ENCODE results near the gene COMT.

COMT gene

DNA sequence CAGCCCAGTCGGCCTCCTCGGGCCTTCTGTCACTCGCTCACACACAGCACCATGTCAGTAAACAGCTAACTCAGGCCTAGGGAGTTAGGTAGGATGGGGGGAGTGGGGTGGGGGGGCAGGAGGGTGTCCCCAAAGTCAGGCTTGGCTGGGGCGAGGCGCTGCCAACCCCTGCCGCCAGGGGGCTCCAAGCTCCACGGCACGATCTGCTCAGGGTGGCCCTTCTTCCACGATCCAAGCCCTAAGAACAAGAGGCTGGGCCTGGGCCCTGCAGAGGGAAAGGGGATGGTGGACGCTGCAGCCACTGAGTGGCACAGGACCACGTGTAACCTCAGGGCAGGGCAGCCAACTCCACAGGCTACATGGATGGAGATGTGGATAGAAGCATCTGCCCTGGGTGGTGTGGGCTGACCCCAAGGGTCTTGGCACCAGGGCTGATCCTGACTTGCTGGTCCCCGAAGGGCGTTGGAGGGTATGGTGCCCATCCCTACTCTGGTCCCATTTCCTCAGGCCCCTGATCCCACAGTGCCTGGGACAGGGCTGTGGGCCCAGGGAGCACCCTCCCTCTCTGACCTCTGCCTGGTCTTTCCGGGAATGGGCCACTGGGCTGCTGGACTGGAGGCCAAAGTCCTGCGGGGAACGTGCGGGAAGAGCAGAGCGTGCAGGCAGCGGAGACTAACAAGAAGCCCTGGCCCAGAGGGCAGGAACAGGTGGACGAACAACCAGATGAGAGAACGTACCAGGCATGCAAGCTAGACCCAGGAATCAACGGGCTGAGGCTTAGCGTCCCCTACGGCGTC is 29.1 kb downstream of the COMT start:
- peak; percentile 39 to 81 (median 70) for DNase-seq

- peak in 2 of 6 experiments; percentile 10 to 13 for DNase-seq
These were observed 29.9 kb downstream of the COMT start for GRCh38 chr22:19971276-19972124.

GRCh38 chr22:19972251-19972650 is 30.7 kb downstream of the COMT start:
- DNase-seq: no peak

DNA sequence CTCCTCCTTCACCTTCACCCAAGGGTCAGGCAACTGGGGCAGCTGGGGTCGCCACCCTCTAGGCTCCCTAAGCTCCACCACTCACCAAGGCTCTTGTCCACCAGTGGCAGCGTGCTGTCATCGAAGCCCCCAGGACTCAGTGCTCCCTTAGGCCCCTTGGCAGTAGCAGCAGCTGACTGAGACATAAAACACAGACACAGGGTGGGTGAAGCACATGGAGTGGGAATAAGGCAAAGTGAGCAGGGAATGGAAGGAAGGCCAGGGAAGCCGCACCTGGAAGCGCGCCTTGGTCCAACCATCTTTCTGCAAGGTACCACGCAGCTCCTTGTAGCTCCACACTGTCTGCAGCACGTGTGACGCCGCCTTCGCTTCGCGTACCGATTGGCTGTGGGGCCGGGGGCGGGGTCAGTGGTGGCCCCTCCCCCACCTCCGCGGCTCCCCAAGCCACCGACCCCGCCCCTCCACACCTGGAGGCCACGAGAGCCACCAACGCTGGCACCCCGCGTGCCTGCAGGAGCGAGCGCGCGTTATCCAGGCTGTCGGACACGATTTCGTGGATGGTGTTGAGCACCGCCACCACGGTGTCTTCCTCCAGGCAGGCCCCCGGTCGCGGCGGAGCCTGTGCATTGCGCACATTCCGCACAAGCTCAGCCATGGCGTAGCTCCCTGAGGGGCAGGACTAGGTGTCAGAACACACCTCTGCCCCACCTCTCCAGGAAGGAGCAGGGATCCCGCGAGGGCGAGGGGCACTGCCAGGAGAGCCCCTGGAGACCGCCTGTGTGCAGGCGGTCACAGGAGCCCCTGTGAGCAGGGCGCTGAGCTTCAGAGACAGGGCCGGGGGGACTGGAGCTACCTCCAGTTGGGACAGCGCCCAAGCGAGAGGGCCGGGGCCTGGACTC is 31.3 kb downstream of the COMT start:
- DNase-seq: no peak

DNA sequence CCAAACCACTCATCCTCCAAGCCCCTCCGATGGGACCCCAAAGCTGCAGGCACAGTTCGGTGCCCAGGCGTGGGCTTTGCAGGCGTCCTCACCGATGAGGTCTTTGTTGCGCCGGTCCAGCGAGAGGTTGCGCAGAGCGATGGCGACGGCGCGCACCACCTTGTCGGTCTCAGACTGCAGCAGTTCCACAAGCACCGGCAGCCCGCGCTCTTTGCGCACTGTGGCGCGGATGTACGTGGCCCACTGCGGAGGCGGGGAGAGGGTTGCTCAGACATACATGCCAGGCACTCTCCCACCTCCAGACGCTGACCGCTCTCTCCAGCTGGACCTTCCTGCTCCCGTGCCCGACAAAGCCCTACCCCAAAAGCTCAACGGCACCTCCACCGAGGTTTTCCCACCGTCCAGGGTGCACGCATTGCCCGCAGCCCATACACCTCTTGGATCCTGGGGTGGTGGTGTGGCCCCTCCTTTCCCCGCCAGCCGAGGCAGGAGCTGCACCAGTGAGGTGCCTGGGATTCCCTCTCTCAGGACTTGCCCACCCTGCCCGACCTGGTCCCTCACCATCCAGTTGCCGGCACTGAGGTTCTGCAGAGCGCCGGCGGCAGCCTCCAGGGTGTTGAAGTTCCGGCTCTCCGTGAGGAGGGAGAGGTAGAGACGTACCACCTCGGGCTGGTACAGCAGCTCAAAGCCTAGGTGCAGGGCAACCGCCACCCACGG is 32.1 kb downstream of the COMT start:
- no peak for DNase-seq

GRCh38 chr22:19974268-19974861 is 32.8 kb downstream of the COMT start:
- no peak for DNase-seq

DNA sequence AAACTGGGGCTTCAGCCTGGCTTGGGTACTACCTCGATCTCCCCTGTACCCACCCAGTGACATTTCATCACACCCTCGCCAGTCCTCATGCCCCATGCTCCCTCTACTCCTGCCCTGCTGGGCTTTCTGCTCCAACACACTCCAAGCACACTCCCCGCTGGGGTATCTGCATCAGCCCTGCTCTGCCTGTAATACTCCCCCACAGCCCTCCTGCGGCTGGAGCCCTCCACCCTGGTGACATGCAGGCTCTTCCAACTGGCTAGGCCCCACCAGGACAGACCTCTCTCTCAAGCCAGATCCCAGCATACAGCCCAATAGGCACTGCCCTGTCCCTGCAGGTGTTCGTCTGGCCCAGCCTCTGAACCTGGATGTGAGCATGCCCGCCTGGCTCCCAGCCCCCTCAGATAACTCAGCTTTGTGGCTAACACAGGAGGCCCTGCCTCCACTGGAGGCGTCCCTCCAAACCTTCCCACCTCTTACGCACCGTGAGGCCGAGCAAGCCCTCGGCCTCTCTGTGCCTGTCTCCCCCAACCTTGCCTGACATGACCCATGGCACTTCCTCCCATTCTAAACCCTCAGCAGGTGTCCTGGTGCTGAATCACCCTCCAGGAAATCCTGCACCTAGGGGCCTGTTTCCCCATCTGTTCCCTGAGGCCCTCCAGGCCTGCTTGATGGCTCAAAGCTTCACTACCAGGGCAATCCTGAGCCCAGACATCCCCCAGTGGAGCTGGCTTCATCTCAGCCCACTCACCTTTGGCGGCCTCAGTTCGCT is 33.5 kb downstream of the COMT start:
- DNase-seq: no peak

- DNase-seq: no peak
These were observed 34.1 kb downstream of the COMT start for GRCh38 chr22:19975707-19976035.

GRCh38 chr22:19976671-19977070 is 35.1 kb downstream of the COMT start:
- no peak for DNase-seq

GRCh38 chr22:19977296-19978243 is 36.0 kb downstream of the COMT start:
- no peak for DNase-seq

DNA sequence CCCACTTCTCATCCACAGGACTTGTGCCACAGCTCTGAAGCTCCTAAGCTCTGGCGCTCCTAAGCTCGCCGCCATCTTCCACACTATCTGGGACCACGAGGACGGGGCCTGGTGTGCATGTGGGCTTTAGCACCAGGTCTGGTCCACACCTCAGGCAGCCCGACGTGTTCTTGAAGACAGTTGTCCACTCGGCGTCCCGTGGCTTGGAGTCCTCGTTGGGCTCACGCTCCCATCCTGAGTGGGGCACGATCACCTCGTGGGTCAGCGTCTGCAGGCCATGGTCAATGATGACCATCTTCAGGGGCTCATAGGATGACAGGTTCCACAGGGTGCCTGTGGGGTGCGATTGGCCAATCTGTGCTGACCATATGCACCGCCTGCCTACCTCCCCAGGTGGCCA is 37.2 kb downstream of the COMT start:
- DNase-seq: no peak

DNA sequence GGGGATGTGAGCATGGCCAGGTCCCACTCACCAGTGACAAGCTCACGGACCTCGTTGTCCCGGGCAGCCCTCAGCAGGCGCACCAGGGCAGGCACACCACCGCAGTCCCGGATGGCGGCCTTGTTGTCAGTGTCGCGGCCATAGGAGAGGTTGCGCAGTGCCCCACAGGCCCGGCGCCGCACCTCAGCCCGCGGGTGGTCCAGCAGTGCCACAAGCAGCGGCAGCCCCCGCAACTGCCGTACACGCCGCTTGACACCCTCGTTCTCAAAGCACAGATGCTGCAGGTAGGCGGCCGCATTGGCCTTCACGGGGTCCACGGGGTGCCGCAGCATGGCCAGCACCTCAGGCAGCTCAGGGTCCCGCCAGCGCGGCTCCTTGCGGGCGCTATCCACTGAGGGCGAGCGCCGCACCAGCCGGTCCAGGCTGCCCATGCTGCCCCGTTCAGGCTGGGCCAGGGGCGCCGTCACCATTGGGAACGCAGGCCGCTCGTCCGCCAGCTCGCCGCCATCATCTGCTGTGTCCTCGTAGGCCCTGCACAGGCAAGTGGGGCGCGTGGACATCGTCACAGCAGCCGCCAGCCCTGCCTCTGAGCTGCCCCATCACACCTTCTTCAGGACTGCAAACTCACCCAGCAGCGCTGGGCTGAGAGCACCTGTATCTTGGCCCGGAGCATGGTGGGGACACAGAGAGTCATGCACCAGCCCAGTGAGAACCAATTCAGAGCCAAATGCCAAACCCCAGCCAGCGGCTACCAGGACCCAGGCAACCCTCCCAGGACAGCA is 38.3 kb downstream of the COMT start:
- DNase-seq: no peak

DNA sequence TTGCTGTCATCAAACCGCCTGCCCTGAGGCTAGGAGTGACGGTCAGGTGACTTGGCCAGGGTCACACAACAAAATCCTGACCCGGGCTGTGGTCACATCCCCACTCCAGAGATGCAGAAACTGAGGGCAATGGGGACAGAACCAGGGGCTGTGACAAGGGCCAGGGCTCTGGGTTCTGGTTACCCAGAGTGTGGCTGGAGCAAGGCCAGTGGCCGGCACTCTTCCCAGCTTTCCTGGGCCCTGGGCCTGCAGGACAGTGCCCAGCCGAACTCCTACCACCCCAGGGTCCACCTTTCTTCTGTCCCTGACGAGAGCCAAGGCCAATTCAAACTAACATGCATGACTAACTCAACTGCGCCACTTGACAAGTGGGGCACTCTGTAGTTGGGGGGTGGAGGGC is 39.2 kb downstream of the COMT start:
- DNase-seq: no peak

DNA sequence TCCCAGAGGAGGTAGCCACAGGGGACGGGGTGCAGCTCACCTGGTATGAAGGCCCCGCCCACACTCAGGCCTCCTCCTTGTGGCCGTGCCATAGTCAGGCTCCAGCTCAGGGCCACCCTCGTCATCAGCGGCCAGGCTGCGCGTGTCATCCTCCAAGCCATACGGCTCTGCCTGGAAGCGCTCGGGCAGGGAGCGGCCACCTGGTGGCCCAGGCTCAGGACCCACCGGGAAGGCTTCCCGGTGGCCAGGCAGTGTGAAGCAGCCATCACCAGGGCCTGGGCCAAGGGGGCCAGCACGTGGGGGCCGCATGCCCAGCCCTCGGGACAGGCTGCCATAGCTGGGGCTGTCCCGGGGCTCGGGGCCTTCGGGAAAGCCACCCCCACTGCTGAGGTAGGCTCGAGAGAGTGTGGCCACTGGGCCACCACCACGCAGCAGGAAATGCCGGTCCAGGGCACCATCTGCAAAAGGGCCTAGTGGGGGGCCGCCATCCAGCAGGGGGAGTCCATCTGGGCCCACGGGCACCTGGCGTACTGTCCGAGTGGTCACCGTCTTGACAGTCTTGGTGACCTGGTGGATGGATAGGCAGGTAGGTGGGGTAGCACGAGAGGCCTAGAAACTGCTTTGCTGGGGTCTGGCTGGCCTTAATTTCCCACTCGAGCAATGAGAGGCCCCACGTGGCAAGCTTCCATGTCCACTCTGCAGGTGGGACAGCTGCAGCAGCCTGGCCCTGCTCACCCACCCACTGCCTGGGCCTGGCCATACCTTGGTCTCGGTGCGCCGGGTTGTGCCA is 39.8 kb downstream of the COMT start:
- no peak for DNase-seq

- DNase-seq: no peak
These were observed 40.7 kb downstream of the COMT start for GRCh38 chr22:19981961-19982920.

DNA sequence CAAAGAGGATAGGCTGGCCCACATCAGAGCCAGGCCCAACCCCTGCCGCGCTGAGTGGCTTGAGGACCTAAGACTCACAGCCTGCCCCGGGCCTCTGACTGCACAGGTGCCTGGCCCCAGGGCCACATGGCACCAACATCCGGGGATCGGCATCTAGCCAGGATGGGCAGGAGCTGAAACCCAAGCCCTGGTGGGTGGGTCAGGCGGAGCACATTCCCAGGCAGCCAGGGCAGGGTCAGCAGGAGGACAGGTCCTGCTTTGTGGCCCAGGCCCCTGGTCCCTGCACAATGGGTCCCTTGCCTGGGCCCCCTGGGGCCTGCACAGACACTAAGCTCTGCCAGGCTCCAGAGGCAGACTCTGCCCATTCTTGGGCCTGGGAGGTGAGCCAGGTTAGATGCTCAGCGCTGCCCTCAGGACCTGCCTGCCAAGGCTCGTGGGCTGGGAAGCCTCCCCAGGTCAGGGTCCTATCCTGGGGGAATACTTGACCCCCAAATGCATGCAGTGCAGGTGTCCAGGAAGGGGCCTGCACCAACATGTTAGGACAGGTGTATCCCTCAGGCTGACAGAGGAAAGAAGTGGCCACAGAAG is 41.5 kb downstream of the COMT start:
- DNase-seq: no peak

GRCh38 chr22:19983741-19984140 is 42.2 kb downstream of the COMT start:
- DNase-seq: no peak
